Testis (tissue), 2 donors: Measurements from ENCODE around the gene TMEM9.

Experiments used
- CTCF ChIP-seq, 3 experiments: fragments of 450-650 bp in 2 of 3; fragments of 200-600 bp in 1 of 3; sonication (generic) in 1 of 3; IDR thresholded peaks; one replicate each; pipeline ENCODE4 v1.5.1; 2016 to 2019; ENCODE audit warnings: antibody characterized with exemption in 3 of 3, mild to moderate bottlenecking in 2 of 3, moderate library complexity in 1 of 3
- POLR2A ChIP-seq: fragments of 450-650 bp; IDR thresholded peaks from one replicate; pipeline ENCODE4 v1.6.1; 2017; ENCODE audit warnings: antibody characterized with exemption, mild to moderate bottlenecking, moderate library complexity

- no peak for TF ChIP-seq CTCF (IDR thresholded peaks at IDR 0.05)
- no peak for TF ChIP-seq POLR2A
Measured at GRCh38 chr1:201089596-201089995, 64.7 kb downstream of the TMEM9 start.
